ENCODE results near the gene GANAB. TPM values are rescaled to one million over a fixed set of nuclear protein-coding genes. Genes with fewer than 3 reads are reported as not detected.

The GANAB gene
- total RNA-seq, 1 experiment from 2014 or later, result 496 TPM

GRCh38 chr11:62611705-62612365, 34.6 kb downstream of the GANAB start:
- DNase-seq, result peak; percentile 81
- H3K27me3 ChIP-seq, result no peaks in the 10 kb centered on the region
- H3K4me3 ChIP-seq, result peak overlapping the region; percentile 77
- peaks cover 36% of the 10 kb centered on the region for H3K36me3 ChIP-seq
- no peaks in the 10 kb centered on the region for H3K9me3 ChIP-seq

- Histone ChIP-seq H3K9me3 (no peaks in the 10 kb centered on the region), H3K4me3 (peak overlapping the region; percentile 77), H3K36me3 (peaks cover 35% of the 10 kb centered on the region), H3K27me3 (no peaks in the 10 kb centered on the region)
- DNase-seq, result no peak
Observed at GRCh38 chr11:62610814-62611704, 35.4 kb downstream of the GANAB start.

- Histone ChIP-seq H3K36me3 (peaks cover 29% of the 10 kb centered on the region), H3K9me3 (no peaks in the 10 kb centered on the region), H3K27me3 (no peaks in the 10 kb centered on the region), H3K4me3 (no peak overlapping the region)
- no peak for DNase-seq
Observed at GRCh38 chr11:62610403-62610802, 36.0 kb downstream of the GANAB start.

- Histone ChIP-seq H3K27me3 (no peaks in the 10 kb centered on the region), H3K36me3 (peaks cover 28% of the 10 kb centered on the region), H3K4me3 (no peak overlapping the region), H3K9me3 (no peaks in the 10 kb centered on the region)
- DNase-seq, result no peak
Observed at GRCh38 chr11:62608776-62609175, 37.6 kb downstream of the GANAB start.

- H3K9me3 ChIP-seq, result no peaks in the 10 kb centered on the region
- H3K4me3 ChIP-seq, result no peak overlapping the region
- no peak for DNase-seq
- H3K36me3 ChIP-seq, result peaks cover 30% of the 10 kb centered on the region
- H3K27me3 ChIP-seq, result no peaks in the 10 kb centered on the region
Observed at GRCh38 chr11:62607714-62608113, 38.7 kb downstream of the GANAB start.

GRCh38 chr11:62605902-62606301, 40.5 kb downstream of the GANAB start:
- Histone ChIP-seq H3K9me3 (no peaks in the 10 kb centered on the region), H3K4me3 (no peak overlapping the region), H3K27me3 (no peaks in the 10 kb centered on the region), H3K36me3 (peaks cover 36% of the 10 kb centered on the region)
- DNase-seq, result no peak

- no peaks in the 10 kb centered on the region for H3K9me3 ChIP-seq
- peaks cover 36% of the 10 kb centered on the region for H3K36me3 ChIP-seq
- no peak for DNase-seq
- H3K27me3 ChIP-seq, result no peaks in the 10 kb centered on the region
- no peak overlapping the region for H3K4me3 ChIP-seq
Observed at GRCh38 chr11:62605467-62605866, 40.9 kb downstream of the GANAB start.

- Histone ChIP-seq H3K27me3 (no peaks in the 10 kb centered on the region), H3K9me3 (no peaks in the 10 kb centered on the region), H3K4me3 (no peak overlapping the region), H3K36me3 (peaks cover 38% of the 10 kb centered on the region)
- no peak for DNase-seq
Observed at GRCh38 chr11:62604460-62605120, 41.8 kb downstream of the GANAB start.

GRCh38 chr11:62603776-62604299, 42.6 kb downstream of the GANAB start:
- H3K27me3 ChIP-seq, result no peaks in the 10 kb centered on the region
- H3K9me3 ChIP-seq, result no peaks in the 10 kb centered on the region
- peaks cover 40% of the 10 kb centered on the region for H3K36me3 ChIP-seq
- no peak overlapping the region for H3K4me3 ChIP-seq
- no peak for DNase-seq

- Histone ChIP-seq H3K36me3 (peaks cover 44% of the 10 kb centered on the region), H3K9me3 (no peaks in the 10 kb centered on the region), H3K27me3 (no peaks in the 10 kb centered on the region), H3K4me3 (no peak overlapping the region)
- no peak for DNase-seq
Observed at GRCh38 chr11:62603072-62603408, 43.4 kb downstream of the GANAB start.

GRCh38 chr11:62602141-62603071, 44.0 kb downstream of the GANAB start:
- H3K36me3 ChIP-seq, result peaks cover 47% of the 10 kb centered on the region
- DNase-seq, result no peak
- no peaks in the 10 kb centered on the region for H3K9me3 ChIP-seq
- no peaks in the 10 kb centered on the region for H3K27me3 ChIP-seq
- H3K4me3 ChIP-seq, result peak overlapping the region; percentile 91; the same call in 1 of the 2 replicates

GRCh38 chr11:62601372-62602140, 44.9 kb downstream of the GANAB start, which contains the start of gene MTA2:
MTA2 (minus strand) TSS chr11:62601865; CDS start chr11:62601450, 415 bp downstream.
- H3K36me3 ChIP-seq, result peaks cover 53% of the 10 kb centered on the region
- H3K27me3 ChIP-seq, result no peaks in the 10 kb centered on the region
- peak; percentile 97 for DNase-seq
- H3K9me3 ChIP-seq, result no peaks in the 10 kb centered on the region
- H3K4me3 ChIP-seq, result peak within 1 kb of the TSS; percentile 91

- H3K36me3 ChIP-seq, result peaks cover 58% of the 10 kb centered on the region
- no peaks in the 10 kb centered on the region for H3K9me3 ChIP-seq
- peak; percentile 42 for DNase-seq
- H3K27me3 ChIP-seq, result no peaks in the 10 kb centered on the region
- peak overlapping the region; percentile 91 for H3K4me3 ChIP-seq
Observed at GRCh38 chr11:62601122-62601371, 45.4 kb downstream of the GANAB start.

- H3K4me3 ChIP-seq, result peak overlapping the region; percentile 91
- H3K27me3 ChIP-seq, result no peaks in the 10 kb centered on the region
- no peak for DNase-seq
- H3K36me3 ChIP-seq, result peaks cover 63% of the 10 kb centered on the region
- H3K9me3 ChIP-seq, result no peaks in the 10 kb centered on the region
Observed at GRCh38 chr11:62600367-62601121, 45.9 kb downstream of the GANAB start.

- Histone ChIP-seq H3K9me3 (no peaks in the 10 kb centered on the region), H3K27me3 (no peaks in the 10 kb centered on the region), H3K36me3 (peaks cover 68% of the 10 kb centered on the region), H3K4me3 (peak overlapping the region; percentile 91)
- no peak for DNase-seq
Observed at GRCh38 chr11:62599901-62600300, 46.5 kb downstream of the GANAB start.
